IMR-90 (cell line): Measurements from ENCODE around the gene FOXI3. TPM values are rescaled to one million over a fixed set of nuclear protein-coding genes. Genes with fewer than 3 reads are reported as not detected.

Experiments used
- ATAC-seq: fragments of 200-7000 bp; cut with Tn5 transposase; 2 replicates; pipeline ENCODE4 v1.9.1; 2020; ENCODE audit warnings: low read depth, mild to moderate bottlenecking, moderate library complexity
- BruUV-seq: library from RNA; stranded (reverse); fragments of 400-500 nt; replicated peaks from 2 replicates; lab custom pipeline; 2021; lab: Mats Ljungman, UMichigan
- CTCF ChIA-PET: fragments of 300-600 bp; formaldehyde crosslinking; extraction: SDS; loops from one replicate; lab custom pipeline; 2021; ENCODE audit warnings: antibody characterized with exemption; lab: Yijun Ruan, JAX
- POLR2A ChIA-PET: fragments of 300-600 bp; sonication (Branson Sonifier 250); formaldehyde crosslinking; loops from one replicate; lab custom pipeline; 2022; ENCODE audit warnings: antibody characterized with exemption; ENCODE audit not compliant: unreplicated experiment; lab: Charles Lee
- DNase-seq: peaks from one replicate; pipeline ENCODE4 v3.0.0; 2013
- H2AFZ ChIP-seq: replicated peaks from 2 replicates; pipeline ENCODE3; 2013; ENCODE audit warnings: low read length, mild to moderate bottlenecking; ENCODE audit not compliant: poor library complexity
- H2AK5ac ChIP-seq: 2 replicates; pipeline ENCODE4 v1.6.1; 2013; ENCODE audit warnings: low read depth, low read length, inconsistent platforms
- H2AK9ac ChIP-seq: replicated peaks from 2 replicates; pipeline ENCODE3; 2013; ENCODE audit warnings: mild to moderate bottlenecking, low read depth, low read length, moderate library complexity; ENCODE audit not compliant: poor library complexity
- H2BK120ac ChIP-seq: 2 replicates; pipeline ENCODE4 v1.6.1; 2013; ENCODE audit warnings: low read depth, low read length, inconsistent platforms
- H2BK15ac ChIP-seq: 3 replicates; pipeline ENCODE4 v1.6.1; 2013; ENCODE audit warnings: low read depth, low read length, inconsistent platforms
- H2BK20ac ChIP-seq: 2 replicates; pipeline ENCODE4 v1.6.1; 2013; ENCODE audit warnings: low read depth, mild to moderate bottlenecking, inconsistent platforms, low read length, moderate library complexity
- H2BK5ac ChIP-seq: 2 replicates; pipeline ENCODE4 v1.6.1; 2013; ENCODE audit warnings: mild to moderate bottlenecking, low read depth, low read length, inconsistent platforms; ENCODE audit not compliant: poor library complexity, severe bottlenecking
- H3K14ac ChIP-seq: replicated peaks from 2 replicates; pipeline ENCODE4 v1.6.1; 2013; ENCODE audit warnings: low read depth, low read length, inconsistent platforms
- H3K18ac ChIP-seq: 2 replicates; pipeline ENCODE4 v1.6.1; 2013; ENCODE audit warnings: low read depth, low read length, control low read depth
- H3K23ac ChIP-seq: 2 replicates; pipeline ENCODE4 v1.6.1; 2013; ENCODE audit warnings: low read depth, low read length, inconsistent platforms
- H3K27ac ChIP-seq: 2 replicates; pipeline ENCODE4 v1.5.1; 2013; ENCODE audit warnings: mild to moderate bottlenecking, control low read depth, low read length; ENCODE audit not compliant: insufficient read depth
- H3K27me3 ChIP-seq: 2 replicates; pipeline ENCODE4 v1.6.1; 2013; ENCODE audit warnings: low read length; ENCODE audit not compliant: control insufficient read depth, insufficient read depth
- H3K36me3 ChIP-seq: 2 replicates; pipeline ENCODE4 v1.6.1; 2013; ENCODE audit warnings: low read length, mixed read lengths; ENCODE audit not compliant: control insufficient read depth, insufficient read depth
- H3K4ac ChIP-seq: 2 replicates; pipeline ENCODE4 v1.6.1; 2013; ENCODE audit warnings: low read depth, low read length, inconsistent platforms
- H3K4me1 ChIP-seq: 2 replicates; pipeline ENCODE4 v1.6.1; 2013; ENCODE audit warnings: low read length, mixed read lengths; ENCODE audit not compliant: control insufficient read depth, insufficient read depth
- H3K4me2 ChIP-seq: 2 replicates; pipeline ENCODE4 v1.6.1; 2013; ENCODE audit warnings: low read depth, mild to moderate bottlenecking, control low read depth, low read length, moderate library complexity
- H3K4me3 ChIP-seq: 2 replicates; pipeline ENCODE4 v1.5.1; 2013; ENCODE audit warnings: low read depth, mild to moderate bottlenecking, control low read depth, low read length, moderate library complexity; ENCODE audit not compliant: insufficient read depth
- H3K56ac ChIP-seq: 2 replicates; pipeline ENCODE4 v1.6.1; 2013; ENCODE audit warnings: low read length, inconsistent platforms; ENCODE audit not compliant: insufficient read depth; ENCODE audit errors: extremely low read depth
- H3K79me1 ChIP-seq, 2 experiments: 2 replicates each; pipeline ENCODE4 v1.6.1; 2013; ENCODE audit warnings: low read length in 2 of 2, inconsistent platforms in 1 of 2, low read depth in 1 of 2
- H3K9ac ChIP-seq: 2 replicates; pipeline ENCODE4 v1.6.1; 2013; ENCODE audit warnings: low read depth, low read length, control low read depth
- H3K9me1 ChIP-seq: 2 replicates; pipeline ENCODE4 v1.6.1; 2013; ENCODE audit warnings: low read length, inconsistent platforms; ENCODE audit not compliant: insufficient read depth
- H3K9me3 ChIP-seq: 2 replicates; pipeline ENCODE4 v1.6.1; 2013; ENCODE audit warnings: low read length; ENCODE audit not compliant: control insufficient read depth, insufficient read depth
- H4K20me1 ChIP-seq: 2 replicates; pipeline ENCODE4 v1.6.1; 2013; ENCODE audit warnings: low read length, inconsistent platforms; ENCODE audit not compliant: insufficient read depth
- H4K5ac ChIP-seq: 2 replicates; pipeline ENCODE4 v1.6.1; 2013; ENCODE audit warnings: mild to moderate bottlenecking, low read depth, low read length, control low read depth
- H4K8ac ChIP-seq, 2 experiments: 2 replicates each; pipeline ENCODE4 v1.6.1; 2013; ENCODE audit warnings: low read depth in 2 of 2, low read length in 2 of 2, control low read depth in 1 of 2, inconsistent platforms in 1 of 2
- H4K91ac ChIP-seq: 2 replicates; pipeline ENCODE4 v1.6.1; 2013; ENCODE audit warnings: low read depth, low read length, inconsistent platforms; ENCODE audit not compliant: insufficient read depth
- BHLHE40 ChIP-seq: fragments of 150-350 bp; IDR thresholded peaks from 2 replicates; pipeline ENCODE4 v1.6.1; 2016; ENCODE audit warnings: mild to moderate bottlenecking, low read depth, low read length
- CEBPB ChIP-seq: IDR thresholded peaks from 2 replicates; pipeline ENCODE4 v1.6.1; 2012; ENCODE audit warnings: low read depth, low read length, improper control_type of control experiment
- CHD1 ChIP-seq: IDR thresholded peaks from 2 replicates; pipeline ENCODE4 v1.6.1; 2012; ENCODE audit warnings: low read depth, low read length, improper control_type of control experiment
- ELK1 ChIP-seq: fragments of 150-350 bp; IDR thresholded peaks from 2 replicates; pipeline ENCODE4 v1.6.1; 2016; ENCODE audit warnings: low read depth, mild to moderate bottlenecking, low read length, moderate library complexity, borderline replicate concordance
- FOS ChIP-seq: fragments of 150-350 bp; IDR thresholded peaks from 2 replicates; pipeline ENCODE4 v1.6.1; 2016; ENCODE audit warnings: low read depth, low read length
- MAFK ChIP-seq: IDR thresholded peaks from 2 replicates; pipeline ENCODE4 v1.6.1; 2012; ENCODE audit warnings: low read depth, low read length, improper control_type of control experiment
- MXI1 ChIP-seq: IDR thresholded peaks from 2 replicates; pipeline ENCODE4 v1.6.1; 2012; ENCODE audit warnings: low read depth, mild to moderate bottlenecking, low read length, moderate library complexity, borderline replicate concordance
- NFE2L2 ChIP-seq: fragments of 150-350 bp; IDR thresholded peaks from 2 replicates; pipeline ENCODE4 v1.6.1; 2016; ENCODE audit warnings: low read depth, mild to moderate bottlenecking, low read length
- POLR2A ChIP-seq: IDR thresholded peaks from 2 replicates; pipeline ENCODE4 v1.6.1; 2012; ENCODE audit warnings: mild to moderate bottlenecking, low read depth, low read length
- RAD21 ChIP-seq: IDR thresholded peaks from 2 replicates; pipeline ENCODE4 v1.6.1; 2012; ENCODE audit warnings: low read length, improper control_type of control experiment
- RCOR1 ChIP-seq: IDR thresholded peaks from 2 replicates; pipeline ENCODE4 v1.6.1; 2012; ENCODE audit warnings: mild to moderate bottlenecking, low read length, improper control_type of control experiment; ENCODE audit not compliant: insufficient replicate concordance
- SMC3 ChIP-seq: fragments of 150-350 bp; IDR thresholded peaks from 2 replicates; pipeline ENCODE4 v1.6.1; 2016; ENCODE audit warnings: low read depth, mild to moderate bottlenecking, antibody characterized with exemption, low read length, moderate library complexity
- WGBS, 2 experiments: methylation state at CpG; one replicate each; pipeline versions ENCODE4 v1.1.5 to v1.1.7; 2013; ENCODE audit warnings: missing lambda C conversion rate in 2 of 2; ENCODE audit not compliant: insufficient read length in 1 of 2; ENCODE audit errors: extremely low coverage in 2 of 2; 5-methylcytosine and 5-hydroxymethylcytosine counted together
- dilution Hi-C: fragments of 300-500 bp; cut with HindIII; formaldehyde crosslinking; loops from one replicate; pipeline ENCODE4 v1.14.3; 2018; ENCODE audit warnings: low sequenced_read_pairs; ENCODE audit not compliant: unreplicated experiment
- in situ Hi-C: fragments of 300-500 bp; cut with MboI; formaldehyde crosslinking; loops from 3 replicates; pipeline ENCODE4 v1.14.3; 2019; ENCODE audit warnings: low sequenced_read_pairs, inconsistent platforms, mixed read lengths
- intact Hi-C: fragments of 100-400 bp; cut with micrococcal nuclease; formaldehyde crosslinking; loops from 2 replicates; pipeline ENCODE4 v1.10.0; 2022
- polyA plus RNA-seq, 3 experiments: library from polyadenylated mRNA; depleted of rRNA; stranded (reverse); fragments of >200 nt; gene quantifications; 2 replicates each; pipeline ENCODE4 v1.2.3, GENCODE V29; 2012; ENCODE audit warnings: low replicate concordance in 1 of 3
- total RNA-seq: library from RNA; depleted of rRNA; stranded (reverse); fragments of >200 nt; gene quantifications from 2 replicates; pipeline ENCODE4 v1.2.3, GENCODE V29; 2012
- TF ChIP-seq, protein P1 (sequence below): fragments of 150-350 bp; IDR thresholded peaks from 2 replicates; pipeline ENCODE4 v1.6.1; 2017; ENCODE audit warnings: mild to moderate bottlenecking, antibody characterized with exemption, low read length, low read depth

Gene FOXI3
- total and polyA plus RNA-seq, 2 of the 4 experiments (the other 2 are of a cell fraction) = not detected

DNA sequence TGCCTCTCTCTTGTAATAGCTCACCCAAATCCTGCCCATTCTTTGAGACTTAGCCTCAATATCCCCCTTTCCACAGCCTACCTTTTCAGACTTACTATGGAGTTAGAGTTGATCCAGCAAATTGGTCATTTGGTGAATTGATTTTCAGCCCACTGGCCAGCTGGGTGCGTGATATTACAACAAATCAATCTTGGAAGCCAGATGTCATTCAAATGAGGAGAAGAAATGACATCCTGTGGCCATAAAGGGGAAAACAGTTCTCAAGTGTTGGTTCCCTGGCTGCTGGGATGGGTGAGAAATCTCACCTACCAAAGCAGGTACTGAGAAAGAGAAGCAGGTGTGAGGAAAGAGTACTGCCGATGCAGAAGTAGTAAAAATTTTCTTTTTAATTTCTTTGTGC, 36.7 kb upstream of the FOXI3 start:
- Histone ChIP-seq H3K18ac (no peak overlapping the region), H2BK5ac (no peak overlapping the region), H3K9me1 (no peaks in the 10 kb centered on the region), H3K27me3 (peaks cover 2% of the 10 kb centered on the region; the same call in 1 of the 2 replicates), H4K20me1 (no peaks in the 10 kb centered on the region), H4K8ac (no peak overlapping the region), H3K27ac (no peak overlapping the region), H3K4me1 (no peaks in the 10 kb centered on the region), H2AK9ac (no peak overlapping the region), H3K9ac (no peak overlapping the region), H3K4me2 (no peak overlapping the region), H3K79me1 (no peaks in the 10 kb centered on the region), H2BK15ac (no peak overlapping the region), H3K23ac (no peak overlapping the region), H2BK20ac (no peak overlapping the region), H2AK5ac (no peak overlapping the region), H2AFZ (no peak overlapping the region), H3K14ac (no peak overlapping the region), H4K5ac (no peak overlapping the region), H3K4ac (no peak overlapping the region), H2BK120ac (no peak overlapping the region), H3K9me3 (no peaks in the 10 kb centered on the region), H4K91ac (no peak overlapping the region), H3K36me3 (no peaks in the 10 kb centered on the region), H3K4me3 (no peak overlapping the region), H3K56ac (no peak overlapping the region)
- CTCF ChIA-PET = no interaction called here
- DNase-seq (no peak), ATAC-seq (no peak)
- intact Hi-C loops (no loop called here), dilution Hi-C loops (no loop called here), in situ Hi-C loops (no loop called here)
- WGBS, 2 experiments = no CpG with 5 or more reads among the region's 2 CpGs
- no TSS peak for BruUV-seq
- TF ChIP-seq NFE2L2 (no peak), SMC3 (no peak), RAD21 (no peak), FOS (no peak), ELK1 (no peak), CEBPB (no peak), RCOR1 (no peak), MXI1 (no peak), POLR2A (no peak), BHLHE40 (no peak), MAFK (no peak), CHD1 (no peak)
- TF ChIP-seq, protein P1, sequence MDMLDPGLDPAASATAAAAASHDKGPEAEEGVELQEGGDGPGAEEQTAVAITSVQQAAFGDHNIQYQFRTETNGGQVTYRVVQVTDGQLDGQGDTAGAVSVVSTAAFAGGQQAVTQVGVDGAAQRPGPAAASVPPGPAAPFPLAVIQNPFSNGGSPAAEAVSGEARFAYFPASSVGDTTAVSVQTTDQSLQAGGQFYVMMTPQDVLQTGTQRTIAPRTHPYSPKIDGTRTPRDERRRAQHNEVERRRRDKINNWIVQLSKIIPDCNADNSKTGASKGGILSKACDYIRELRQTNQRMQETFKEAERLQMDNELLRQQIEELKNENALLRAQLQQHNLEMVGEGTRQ = no peak
- POLR2A ChIA-PET = no interaction called here
